Measurements from ENCODE around the gene COL4A1. TPM values are rescaled to one million over a fixed set of nuclear protein-coding genes. Genes with fewer than 3 reads are reported as not detected.

COL4A1 gene
- polyA plus RNA-seq, 1 donor from 2014 or later = not detected

GRCh38 chr13:110170882-110171281 is 136.1 kb downstream of the COL4A1 start:
- Mint-ChIP-seq H3K4me3 (no peak overlapping the region), H3K27me3 (no peaks in the 10 kb centered on the region), H3K4me1 (no peaks in the 10 kb centered on the region)

GRCh38 chr13:110170020-110170790 is 136.8 kb downstream of the COL4A1 start:
- peaks cover 2% of the 10 kb centered on the region for H3K36me3 Mint-ChIP-seq
- peaks cover 2 to 10% (median 6%) of the 10 kb centered on the region in 3 donors for H3K9me3 Mint-ChIP-seq
- H3K27ac Mint-ChIP-seq = peak overlapping the region in 1 of 3 donors; percentile 40
- no peaks in the 10 kb centered on the region for H3K27me3 Mint-ChIP-seq
- no peak overlapping the region for H3K4me3 Mint-ChIP-seq
- no peaks in the 10 kb centered on the region for H3K4me1 Mint-ChIP-seq

More at GRCh38 chr13:110170882-110171281, 136.1 kb downstream of the COL4A1 start:
- no peak overlapping the region for H3K27ac Mint-ChIP-seq
- peaks cover 2 to 10% (median 6%) of the 10 kb centered on the region in 3 donors for H3K9me3 Mint-ChIP-seq
- peaks cover 2% of the 10 kb centered on the region for H3K36me3 Mint-ChIP-seq

GRCh38 chr13:110168999-110169933 is 137.7 kb downstream of the COL4A1 start:
- Mint-ChIP-seq H3K27ac (no peak overlapping the region), H3K36me3 (no peaks in the 10 kb centered on the region), H3K4me3 (no peak overlapping the region), H3K4me1 (no peaks in the 10 kb centered on the region), H3K27me3 (no peaks in the 10 kb centered on the region), H3K9me3 (peaks cover 2 to 6% (median 6%) of the 10 kb centered on the region in 3 donors)

GRCh38 chr13:110166598-110166997 is 140.4 kb downstream of the COL4A1 start:
- H3K36me3 Mint-ChIP-seq = no peaks in the 10 kb centered on the region
- no peaks in the 10 kb centered on the region for H3K4me1 Mint-ChIP-seq
- H3K27me3 Mint-ChIP-seq = no peaks in the 10 kb centered on the region
- no peaks in the 10 kb centered on the region for H3K9me3 Mint-ChIP-seq
- H3K27ac Mint-ChIP-seq = no peak overlapping the region
- H3K4me3 Mint-ChIP-seq = peak overlapping the region in 1 of 4 donors; percentile 28

GRCh38 chr13:110164706-110165105 is 142.3 kb downstream of the COL4A1 start:
- H3K4me3 Mint-ChIP-seq = no peak overlapping the region

GRCh38 chr13:110162866-110163658 is 143.9 kb downstream of the COL4A1 start:
- H3K27ac Mint-ChIP-seq = no peak overlapping the region

More at GRCh38 chr13:110164706-110165105, 142.3 kb downstream of the COL4A1 start:
- peaks cover 0 to 1% (median 0%) of the 10 kb centered on the region in 3 donors for H3K9me3 Mint-ChIP-seq
- peaks cover 0 to under 1% (median 0%) of the 10 kb centered on the region in 3 donors for H3K4me1 Mint-ChIP-seq
- no peaks in the 10 kb centered on the region for H3K27me3 Mint-ChIP-seq
- no peaks in the 10 kb centered on the region for H3K36me3 Mint-ChIP-seq
- no peak overlapping the region for H3K27ac Mint-ChIP-seq

GRCh38 chr13:110162053-110162452 is 144.9 kb downstream of the COL4A1 start:
- peaks cover 0 to 1% (median 0%) of the 10 kb centered on the region in 3 donors for H3K4me1 Mint-ChIP-seq
- no peaks in the 10 kb centered on the region for H3K36me3 Mint-ChIP-seq
- H3K27me3 Mint-ChIP-seq = no peaks in the 10 kb centered on the region
- no peak overlapping the region for H3K27ac Mint-ChIP-seq
- H3K4me3 Mint-ChIP-seq = no peak overlapping the region
- peaks cover 0 to 3% (median 0%) of the 10 kb centered on the region in 3 donors for H3K9me3 Mint-ChIP-seq

More at GRCh38 chr13:110162866-110163658, 143.9 kb downstream of the COL4A1 start:
- no peak overlapping the region for H3K4me3 Mint-ChIP-seq
- peaks cover 0 to 1% (median 0%) of the 10 kb centered on the region in 3 donors for H3K4me1 Mint-ChIP-seq
- peaks cover 0 to 3% (median 0%) of the 10 kb centered on the region in 3 donors for H3K9me3 Mint-ChIP-seq
- no peaks in the 10 kb centered on the region for H3K36me3 Mint-ChIP-seq
- no peaks in the 10 kb centered on the region for H3K27me3 Mint-ChIP-seq

- no peaks in the 10 kb centered on the region for H3K36me3 Mint-ChIP-seq
- peaks cover 0 to 1% (median 0%) of the 10 kb centered on the region in 3 donors for H3K4me1 Mint-ChIP-seq
- H3K27me3 Mint-ChIP-seq = no peaks in the 10 kb centered on the region
- no peak overlapping the region for H3K4me3 Mint-ChIP-seq
- peaks cover 0 to 3% (median 0%) of the 10 kb centered on the region in 3 donors for H3K9me3 Mint-ChIP-seq
- H3K27ac Mint-ChIP-seq = no peak overlapping the region
Measured at GRCh38 chr13:110161112-110161882, 145.7 kb downstream of the COL4A1 start.

GRCh38 chr13:110158226-110158625 is 148.7 kb downstream of the COL4A1 start:
- Mint-ChIP-seq H3K27me3 (no peaks in the 10 kb centered on the region), H3K27ac (no peak overlapping the region), H3K4me3 (no peak overlapping the region), H3K36me3 (no peaks in the 10 kb centered on the region), H3K4me1 (peaks cover 0 to 1% (median 0%) of the 10 kb centered on the region in 3 donors), H3K9me3 (peaks cover 0 to 3% (median 0%) of the 10 kb centered on the region in 3 donors)

- Mint-ChIP-seq H3K9me3 (peaks cover 0 to 3% (median 0%) of the 10 kb centered on the region in 3 donors), H3K36me3 (no peaks in the 10 kb centered on the region), H3K4me1 (peaks cover 0 to 1% (median 0%) of the 10 kb centered on the region in 3 donors), H3K4me3 (no peak overlapping the region), H3K27me3 (no peaks in the 10 kb centered on the region), H3K27ac (no peak overlapping the region)
Measured at GRCh38 chr13:110157718-110158117, 149.2 kb downstream of the COL4A1 start.

- Mint-ChIP-seq H3K4me3 (no peak overlapping the region), H3K9me3 (peaks cover 0 to 3% (median 0%) of the 10 kb centered on the region in 3 donors), H3K27ac (no peak overlapping the region), H3K27me3 (no peaks in the 10 kb centered on the region), H3K4me1 (peaks cover 0 to 1% (median 0%) of the 10 kb centered on the region in 3 donors), H3K36me3 (no peaks in the 10 kb centered on the region)
Measured at GRCh38 chr13:110156301-110157049, 150.5 kb downstream of the COL4A1 start.

- H3K27me3 Mint-ChIP-seq = no peaks in the 10 kb centered on the region
- peaks cover 0 to 4% (median 0%) of the 10 kb centered on the region in 3 donors for H3K9me3 Mint-ChIP-seq
- H3K4me1 Mint-ChIP-seq = peaks cover 0 to 1% (median 0%) of the 10 kb centered on the region in 3 donors
- H3K4me3 Mint-ChIP-seq = no peak overlapping the region
- peak overlapping the region in 1 of 3 donors; percentile 2 for H3K27ac Mint-ChIP-seq
- no peaks in the 10 kb centered on the region for H3K36me3 Mint-ChIP-seq
Measured at GRCh38 chr13:110155072-110155471, 151.9 kb downstream of the COL4A1 start.

- Mint-ChIP-seq H3K4me1 (no peaks in the 10 kb centered on the region), H3K36me3 (no peaks in the 10 kb centered on the region), H3K27ac (no peak overlapping the region), H3K4me3 (peak overlapping the region in 1 of 4 donors; percentile 17), H3K9me3 (peaks cover 0 to 1% (median 0%) of the 10 kb centered on the region in 3 donors), H3K27me3 (no peaks in the 10 kb centered on the region)
Measured at GRCh38 chr13:110154410-110154933, 152.5 kb downstream of the COL4A1 start.
